Stomach (tissue), 4 donors: ENCODE results near the gene DNAH14.

Experiments
- CTCF ChIP-seq, 7 experiments: fragments of 450-650 bp in 4 of 7; fragments of 200-600 bp in 3 of 7; sonication (generic) in 3 of 7; IDR thresholded peaks; one replicate each; pipeline ENCODE4 v1.5.1; 2016 to 2019; ENCODE audit warnings: antibody characterized with exemption in 7 of 7, control low read depth in 2 of 7, mild to moderate bottlenecking in 1 of 7
- POLR2A ChIP-seq, 4 donors: fragments of 450-650 bp; IDR thresholded peaks; one replicate each; pipeline ENCODE4 v1.6.1; 2016; ENCODE audit warnings: antibody characterized with exemption in 4 of 4, control low read depth in 2 of 4, mild to moderate bottlenecking in 1 of 4, moderate library complexity in 1 of 4

GRCh38 chr1:225407755-225408154 is 478.3 kb downstream of the DNAH14 start:
- TF ChIP-seq CTCF (IDR thresholded peaks at IDR 0.05) = no peak
- TF ChIP-seq POLR2A (IDR thresholded peaks at IDR 0.05) = no peak
